HL-60 (cell line): ENCODE data around the gene CREBL2.
"Not testable (repeated sequence)": the region's sequence is repeated elsewhere in the genome, so short reads cannot be mapped to it uniquely, and the experiment has no call there.

Experiments used
- DNase-seq, 2 experiments: peaks; one replicate each; pipeline ENCODE4 v3.0.0-alpha.2; 2010 to 2020; ENCODE audit warnings: low read depth in 1 of 2, low spot score in 1 of 2
- H3K27ac ChIP-seq: fragments of 250-450 bp; sonication (Bioruptor Pico); replicated peaks from 2 replicates; pipeline ENCODE4 v1.5.1; 2020; ENCODE audit warnings: mild to moderate bottlenecking, moderate library complexity
- H3K27me3 ChIP-seq: fragments of 250-450 bp; sonication (Bioruptor Pico); 2 replicates; pipeline ENCODE4 v1.5.1; 2021; ENCODE audit warnings: mild to moderate bottlenecking, moderate library complexity; ENCODE audit not compliant: insufficient read depth, poor library complexity, severe bottlenecking
- H3K4me3 ChIP-seq: replicated peaks from 2 replicates; pipeline ENCODE4 v1.5.1; 2011; ENCODE audit warnings: mild to moderate bottlenecking, control low read depth, low read length; ENCODE audit not compliant: insufficient read depth
- CTCF ChIP-seq: IDR thresholded peaks from one replicate; pipeline ENCODE4 v1.5.1; 2011; ENCODE audit warnings: low read length, control low read depth, inconsistent platforms; ENCODE audit not compliant: insufficient read depth
- GABPA ChIP-seq: IDR thresholded peaks from 2 replicates; pipeline ENCODE4 v1.6.1; 2012; ENCODE audit warnings: low read depth
- POLR2AphosphoS5 ChIP-seq: IDR thresholded peaks from 2 replicates; pipeline ENCODE4 v1.6.1; 2012; ENCODE audit warnings: low read depth
- REST ChIP-seq: IDR thresholded peaks from 2 replicates; pipeline ENCODE4 v1.6.1; 2012; ENCODE audit warnings: low read depth; ENCODE audit not compliant: insufficient replicate concordance
- SPI1 ChIP-seq: IDR thresholded peaks from 2 replicates; pipeline ENCODE4 v1.6.1; 2012; ENCODE audit warnings: low read depth, mild to moderate bottlenecking, borderline replicate concordance

Gene CREBL2

GRCh38 chr12:12645485-12645884 is 33.8 kb downstream of the CREBL2 start:
- Histone ChIP-seq H3K27ac (no peak overlapping the region), H3K27me3 (no peaks in the 10 kb centered on the region), H3K4me3 (no peak overlapping the region)
- TF ChIP-seq REST, result no peak
- TF ChIP-seq CTCF, result no peak
- no peak for TF ChIP-seq SPI1
- no peak for TF ChIP-seq GABPA
- no peak for TF ChIP-seq POLR2AphosphoS5
- DNase-seq, result peak; percentile 7 to 8

- not testable (repeated sequence) for H3K27me3 ChIP-seq, H3K27ac ChIP-seq, DNase-seq, H3K4me3 ChIP-seq
These were observed 34.3 kb downstream of the CREBL2 start for GRCh38 chr12:12645968-12646367.

GRCh38 chr12:12646483-12647072 is 34.9 kb downstream of the CREBL2 start:
- DNase-seq, result no peak
- TF ChIP-seq POLR2AphosphoS5 (no peak), CTCF (no peak), GABPA (no peak), SPI1 (no peak), REST (no peak)
- Histone ChIP-seq H3K27ac (no peak overlapping the region), H3K27me3 (no peaks in the 10 kb centered on the region), H3K4me3 (no peak overlapping the region)

GRCh38 chr12:12648284-12648683 is 36.6 kb downstream of the CREBL2 start:
- TF ChIP-seq SPI1, result no peak
- H3K27me3 ChIP-seq, result no peaks in the 10 kb centered on the region
- no peak overlapping the region for H3K27ac ChIP-seq
- no peak overlapping the region for H3K4me3 ChIP-seq
- no peak for DNase-seq

- Histone ChIP-seq H3K27me3 (no peaks in the 10 kb centered on the region), H3K4me3 (no peak overlapping the region), H3K27ac (no peak overlapping the region)
- DNase-seq, result no peak
- TF ChIP-seq POLR2AphosphoS5 (no peak), GABPA (no peak)
These were observed 37.4 kb downstream of the CREBL2 start for GRCh38 chr12:12648951-12649650.
